ENCODE measurements around the gene GOLGA8K.
"Not testable (repeated sequence)": the region's sequence is repeated elsewhere in the genome, so short reads cannot be mapped to it uniquely, and the experiment has no call there.

GRCh38 chr15:32350563-32351220 is 52.4 kb downstream of the GOLGA8K start:
- TF ChIP-seq, protein P1, sequence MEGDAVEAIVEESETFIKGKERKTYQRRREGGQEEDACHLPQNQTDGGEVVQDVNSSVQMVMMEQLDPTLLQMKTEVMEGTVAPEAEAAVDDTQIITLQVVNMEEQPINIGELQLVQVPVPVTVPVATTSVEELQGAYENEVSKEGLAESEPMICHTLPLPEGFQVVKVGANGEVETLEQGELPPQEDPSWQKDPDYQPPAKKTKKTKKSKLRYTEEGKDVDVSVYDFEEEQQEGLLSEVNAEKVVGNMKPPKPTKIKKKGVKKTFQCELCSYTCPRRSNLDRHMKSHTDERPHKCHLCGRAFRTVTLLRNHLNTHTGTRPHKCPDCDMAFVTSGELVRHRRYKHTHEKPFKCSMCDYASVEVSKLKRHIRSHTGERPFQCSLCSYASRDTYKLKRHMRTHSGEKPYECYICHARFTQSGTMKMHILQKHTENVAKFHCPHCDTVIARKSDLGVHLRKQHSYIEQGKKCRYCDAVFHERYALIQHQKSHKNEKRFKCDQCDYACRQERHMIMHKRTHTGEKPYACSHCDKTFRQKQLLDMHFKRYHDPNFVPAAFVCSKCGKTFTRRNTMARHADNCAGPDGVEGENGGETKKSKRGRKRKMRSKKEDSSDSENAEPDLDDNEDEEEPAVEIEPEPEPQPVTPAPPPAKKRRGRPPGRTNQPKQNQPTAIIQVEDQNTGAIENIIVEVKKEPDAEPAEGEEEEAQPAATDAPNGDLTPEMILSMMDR (IDR thresholded peaks at IDR 0.05), result not testable (repeated sequence)
- not testable (repeated sequence) for TF ChIP-seq POLR2A (IDR thresholded peaks at IDR 0.05)

All from vagina (tissue), 2 donors.